ENCODE results near the gene CD101.

DNA sequence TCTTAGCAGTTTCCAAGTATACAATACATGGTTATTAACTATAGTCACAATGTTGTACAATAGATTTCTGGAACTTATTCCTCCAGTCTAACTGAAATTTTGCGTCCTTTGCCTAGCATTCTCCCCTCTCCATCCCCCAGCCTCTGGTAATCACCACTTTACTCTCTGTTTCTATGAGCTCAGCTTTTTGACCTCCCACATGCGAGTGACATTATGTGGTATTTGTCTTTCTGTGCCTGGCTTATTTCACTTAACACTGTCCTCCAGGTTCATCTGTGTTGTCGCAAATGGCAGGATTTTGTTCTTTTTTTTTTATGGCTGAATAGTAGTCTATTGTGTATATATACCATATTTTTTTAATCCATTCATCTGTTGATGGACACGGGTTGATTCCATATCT lies 43.9 kb upstream of the CD101 start:
- TF ChIP-seq, protein P1, sequence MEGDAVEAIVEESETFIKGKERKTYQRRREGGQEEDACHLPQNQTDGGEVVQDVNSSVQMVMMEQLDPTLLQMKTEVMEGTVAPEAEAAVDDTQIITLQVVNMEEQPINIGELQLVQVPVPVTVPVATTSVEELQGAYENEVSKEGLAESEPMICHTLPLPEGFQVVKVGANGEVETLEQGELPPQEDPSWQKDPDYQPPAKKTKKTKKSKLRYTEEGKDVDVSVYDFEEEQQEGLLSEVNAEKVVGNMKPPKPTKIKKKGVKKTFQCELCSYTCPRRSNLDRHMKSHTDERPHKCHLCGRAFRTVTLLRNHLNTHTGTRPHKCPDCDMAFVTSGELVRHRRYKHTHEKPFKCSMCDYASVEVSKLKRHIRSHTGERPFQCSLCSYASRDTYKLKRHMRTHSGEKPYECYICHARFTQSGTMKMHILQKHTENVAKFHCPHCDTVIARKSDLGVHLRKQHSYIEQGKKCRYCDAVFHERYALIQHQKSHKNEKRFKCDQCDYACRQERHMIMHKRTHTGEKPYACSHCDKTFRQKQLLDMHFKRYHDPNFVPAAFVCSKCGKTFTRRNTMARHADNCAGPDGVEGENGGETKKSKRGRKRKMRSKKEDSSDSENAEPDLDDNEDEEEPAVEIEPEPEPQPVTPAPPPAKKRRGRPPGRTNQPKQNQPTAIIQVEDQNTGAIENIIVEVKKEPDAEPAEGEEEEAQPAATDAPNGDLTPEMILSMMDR (IDR thresholded peaks at IDR 0.05; ENCODE audit: poor library complexity) = no peak
- no peak for TF ChIP-seq EZH2 (IDR thresholded peaks at IDR 0.05; ENCODE audit: borderline replicate concordance)
